Kidney tubule cell (primary cell): ENCODE results near the gene OXLD1.

Source experiments
- DNase-seq: peaks from one replicate; pipeline ENCODE4 v3.0.0-alpha.2; 2018; ENCODE audit warnings: low spot score

The OXLD1 gene

DNA sequence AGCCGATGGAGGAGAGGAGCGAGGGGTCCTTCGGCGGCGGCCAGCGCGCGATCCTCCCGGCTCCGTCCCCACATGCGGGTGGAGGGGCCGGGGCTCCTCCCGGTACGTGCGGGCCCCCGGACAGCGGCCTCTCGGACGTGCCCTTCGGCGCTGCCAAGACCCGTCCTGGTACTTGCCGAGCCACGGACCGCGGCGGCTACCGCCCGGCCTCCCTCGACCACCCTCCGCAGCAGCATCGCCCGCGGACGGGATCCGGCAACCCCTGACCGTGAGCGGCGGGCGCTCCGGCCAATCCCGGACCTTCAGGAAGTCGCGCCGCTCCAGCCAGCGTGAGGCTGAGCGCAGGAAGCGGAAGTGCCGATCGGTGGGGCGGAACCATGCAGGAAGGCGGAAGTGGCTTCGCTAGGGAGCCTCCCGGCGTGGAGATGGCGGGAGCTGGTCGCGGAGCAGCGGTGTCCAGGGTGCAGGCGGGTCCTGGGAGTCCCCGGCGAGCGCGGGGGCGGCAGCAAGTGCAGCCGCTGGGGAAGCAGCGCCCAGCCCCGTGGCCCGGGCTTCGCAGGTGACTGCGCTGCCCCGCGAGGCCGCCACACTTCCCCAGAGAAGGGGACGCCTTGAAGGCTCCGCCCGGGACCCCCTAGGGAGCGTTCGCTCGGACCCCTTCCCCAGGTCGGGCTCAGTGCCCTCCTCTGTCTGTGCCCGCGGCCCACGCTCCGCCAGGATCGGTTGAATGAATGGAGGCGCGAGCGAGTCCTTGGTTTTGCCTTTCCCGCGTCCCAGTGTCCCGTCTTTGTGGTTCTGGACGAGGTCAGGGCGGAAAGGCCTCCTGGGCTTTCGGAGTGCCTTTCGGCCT is at the start of gene OXLD1, which contains the start of gene CCDC137:
Gene OXLD1, minus strand, starts transcription at position 264 of the 850 bp plus-strand sequence. Its CDS starts 28 bp downstream, at position 236.
Gene CCDC137, plus strand, starts transcription at position 396 of the 850 bp plus-strand sequence. Its CDS starts 30 bp downstream, at position 426.
- peak; percentile 96 for DNase-seq

DNA sequence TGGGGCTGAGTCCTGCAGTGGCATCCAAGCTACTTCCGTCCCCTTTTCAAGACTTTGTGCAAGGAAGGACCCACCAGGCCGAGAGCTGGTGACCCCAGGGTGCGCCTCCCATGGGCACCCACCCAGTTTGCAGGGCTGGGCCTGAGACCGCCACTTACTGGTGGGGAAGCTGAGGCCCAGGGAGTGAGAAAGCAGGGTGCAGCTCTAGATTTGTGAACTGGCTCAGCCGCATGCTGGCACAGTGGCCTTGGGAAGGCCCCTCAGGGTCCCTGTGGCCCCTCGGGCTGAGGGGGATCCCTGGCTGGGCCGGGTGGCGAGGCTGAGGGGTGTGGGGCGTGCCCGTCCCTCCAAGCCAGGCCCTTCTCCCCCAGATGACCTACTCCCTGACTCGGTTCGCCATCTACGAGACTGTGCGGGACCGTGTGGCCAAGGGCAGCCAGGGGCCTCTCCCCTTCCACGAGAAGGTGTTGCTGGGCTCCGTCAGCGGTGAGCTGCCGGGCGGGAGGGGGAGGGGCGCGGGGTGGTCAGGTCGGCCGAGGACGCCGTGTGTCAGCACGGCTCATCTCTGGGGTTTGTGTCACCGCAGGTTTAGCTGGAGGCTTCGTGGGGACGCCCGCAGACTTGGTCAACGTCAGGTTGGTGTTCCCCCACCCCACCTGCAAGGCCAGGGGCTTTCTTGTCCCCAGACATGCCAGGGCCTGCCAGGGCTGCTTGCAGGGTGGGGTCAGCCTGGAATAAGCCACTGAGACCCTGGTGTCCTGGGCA is 48.9 kb upstream of the OXLD1 start:
- no peak for DNase-seq

DNA sequence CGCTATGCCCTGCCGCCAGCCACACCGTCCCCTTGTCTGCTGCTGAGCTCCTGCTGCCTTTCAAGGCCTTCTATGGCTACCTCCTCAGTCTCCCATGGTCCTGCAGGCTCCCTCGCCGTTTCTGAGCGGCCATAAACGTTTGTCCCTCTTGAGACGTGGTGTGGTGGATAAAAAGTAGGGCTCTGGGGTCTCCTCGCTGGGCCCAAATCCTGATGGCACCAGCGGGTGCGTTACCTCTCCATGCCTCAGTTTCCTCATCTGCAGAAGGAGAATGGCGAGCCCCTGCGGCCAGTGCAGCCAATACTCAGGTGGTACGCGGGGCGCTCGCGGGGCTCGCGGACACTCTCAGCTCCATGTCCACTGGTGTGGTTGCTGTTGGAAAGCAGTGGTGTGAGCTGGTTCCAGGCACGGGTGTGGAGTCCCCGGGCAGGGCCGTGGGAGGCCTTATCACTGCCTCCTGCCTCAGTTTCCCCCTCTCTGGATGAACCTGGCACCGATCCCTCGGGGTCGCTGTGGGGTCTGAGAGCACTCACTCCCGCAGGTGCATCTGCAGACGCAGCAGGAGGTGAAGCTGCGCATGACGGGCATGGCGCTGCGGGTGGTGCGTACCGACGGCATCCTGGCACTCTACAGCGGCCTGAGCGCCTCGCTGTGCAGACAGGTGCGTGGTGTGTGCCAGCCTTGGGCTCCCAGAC is 48.2 kb upstream of the OXLD1 start:
- no peak for DNase-seq

DNA sequence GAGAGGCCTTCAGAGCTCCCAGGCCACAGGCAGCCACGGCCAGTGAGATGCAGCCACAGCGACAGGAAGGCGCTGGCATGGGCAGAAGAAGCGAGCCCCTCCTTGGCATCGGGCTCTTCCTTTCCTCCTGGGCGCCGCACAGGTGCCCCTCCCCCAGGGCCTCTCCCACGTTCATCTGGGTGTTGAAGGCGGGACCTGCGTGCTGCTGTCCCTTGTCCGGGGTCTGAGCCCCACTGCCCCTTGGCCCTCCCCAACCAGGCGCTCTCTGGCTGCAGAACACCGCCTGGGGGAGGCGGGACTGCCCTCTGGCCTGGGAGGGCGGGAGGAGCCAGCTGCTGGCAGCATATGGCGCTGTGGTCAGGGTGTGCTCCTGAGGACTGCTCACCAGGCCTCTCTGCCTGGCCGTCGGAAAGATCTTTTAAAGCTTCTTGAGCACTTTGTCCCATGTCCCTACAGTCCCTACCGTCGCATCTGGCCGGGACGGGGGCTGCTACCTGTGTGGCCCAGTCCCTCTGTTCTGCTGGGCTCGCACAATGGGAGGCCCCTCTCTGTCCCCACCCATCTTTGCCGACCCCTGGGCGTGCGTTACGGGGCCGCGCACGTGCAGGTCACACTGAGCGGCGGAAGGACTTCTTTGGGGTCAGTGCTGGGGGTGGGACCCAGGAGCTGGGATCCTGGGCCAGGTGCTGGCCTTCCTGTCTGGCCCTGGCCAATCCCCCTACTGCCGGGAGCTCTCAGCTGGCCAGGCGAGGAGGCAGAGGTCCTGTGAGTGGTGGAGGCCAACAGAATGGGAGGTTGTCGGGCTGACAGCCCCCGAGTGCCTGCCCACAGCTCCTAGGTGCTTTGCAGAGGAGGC is 47.4 kb upstream of the OXLD1 start:
- peak; percentile 54 for DNase-seq

- peak; percentile 47 for DNase-seq
Measured at GRCh38 chr17:81713004-81713555, 46.7 kb upstream of the OXLD1 start.

- DNase-seq = peak; percentile 50
Measured at GRCh38 chr17:81712468-81713003, 46.1 kb upstream of the OXLD1 start.

DNA sequence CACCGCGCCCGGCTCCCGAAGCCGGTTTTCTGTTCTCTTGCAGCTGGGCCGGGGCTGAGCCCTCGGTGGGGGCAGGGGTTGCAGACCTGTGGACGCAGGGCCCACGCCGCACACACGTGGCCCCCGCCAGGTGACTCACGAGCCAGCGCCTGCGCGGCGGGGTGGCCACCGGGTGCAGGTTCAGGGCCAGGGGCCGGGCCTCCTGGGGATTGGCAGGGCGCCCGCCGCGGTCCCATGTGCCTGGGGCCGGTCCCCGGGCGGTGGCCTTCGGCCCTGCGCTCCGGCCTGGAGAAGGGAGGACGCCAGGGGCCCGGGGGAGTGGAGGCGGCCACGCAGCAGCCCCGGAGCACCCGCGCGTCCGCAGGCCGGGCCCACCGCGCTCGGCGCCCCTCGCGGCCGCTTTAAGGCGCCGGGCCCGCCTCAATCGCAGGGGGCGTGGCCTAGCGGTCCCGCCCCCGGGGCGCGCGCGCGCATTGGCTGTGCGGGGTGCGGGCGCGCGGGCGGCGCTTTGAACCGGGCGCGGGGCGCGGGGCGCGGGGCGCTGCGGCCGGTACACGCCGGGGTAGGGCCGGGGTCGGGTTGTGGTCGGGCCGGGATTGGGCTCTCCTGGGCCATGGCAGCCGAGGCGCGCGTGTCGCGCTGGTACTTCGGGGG is 45.5 kb upstream of the OXLD1 start, which contains the start of gene SLC25A10:
Gene SLC25A10, plus strand, starts transcription at position 471 of the 654 bp plus-strand sequence. Its CDS starts 143 bp downstream, at position 614.
- peak; percentile 95 for DNase-seq

GRCh38 chr17:81710514-81711308 is 44.3 kb upstream of the OXLD1 start:
- peak; percentile 30 for DNase-seq

DNA sequence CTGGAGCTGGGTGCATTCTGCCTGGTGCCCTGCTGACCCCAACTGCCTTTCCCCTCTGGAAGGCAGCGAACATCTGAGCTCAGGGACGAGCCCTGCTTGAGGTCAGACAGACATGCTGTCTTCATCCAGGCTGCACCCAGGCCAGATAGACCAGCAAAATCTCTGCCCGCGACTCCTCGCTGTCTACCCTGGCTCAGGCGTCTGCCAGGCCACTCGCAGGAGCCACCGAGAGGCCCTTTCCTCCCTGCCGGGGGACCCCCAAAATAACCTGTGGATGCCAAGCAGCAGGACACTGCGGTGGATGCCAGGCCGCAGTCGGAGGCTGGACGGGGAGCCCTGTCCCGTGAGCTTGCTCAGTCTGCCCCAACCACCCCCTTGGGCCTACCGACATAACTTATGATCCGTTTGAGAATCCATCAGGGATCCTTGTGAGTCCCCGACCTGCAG is 42.4 kb upstream of the OXLD1 start:
- DNase-seq = no peak

GRCh38 chr17:81707725-81708646 is 41.6 kb upstream of the OXLD1 start:
- DNase-seq = no peak

DNA sequence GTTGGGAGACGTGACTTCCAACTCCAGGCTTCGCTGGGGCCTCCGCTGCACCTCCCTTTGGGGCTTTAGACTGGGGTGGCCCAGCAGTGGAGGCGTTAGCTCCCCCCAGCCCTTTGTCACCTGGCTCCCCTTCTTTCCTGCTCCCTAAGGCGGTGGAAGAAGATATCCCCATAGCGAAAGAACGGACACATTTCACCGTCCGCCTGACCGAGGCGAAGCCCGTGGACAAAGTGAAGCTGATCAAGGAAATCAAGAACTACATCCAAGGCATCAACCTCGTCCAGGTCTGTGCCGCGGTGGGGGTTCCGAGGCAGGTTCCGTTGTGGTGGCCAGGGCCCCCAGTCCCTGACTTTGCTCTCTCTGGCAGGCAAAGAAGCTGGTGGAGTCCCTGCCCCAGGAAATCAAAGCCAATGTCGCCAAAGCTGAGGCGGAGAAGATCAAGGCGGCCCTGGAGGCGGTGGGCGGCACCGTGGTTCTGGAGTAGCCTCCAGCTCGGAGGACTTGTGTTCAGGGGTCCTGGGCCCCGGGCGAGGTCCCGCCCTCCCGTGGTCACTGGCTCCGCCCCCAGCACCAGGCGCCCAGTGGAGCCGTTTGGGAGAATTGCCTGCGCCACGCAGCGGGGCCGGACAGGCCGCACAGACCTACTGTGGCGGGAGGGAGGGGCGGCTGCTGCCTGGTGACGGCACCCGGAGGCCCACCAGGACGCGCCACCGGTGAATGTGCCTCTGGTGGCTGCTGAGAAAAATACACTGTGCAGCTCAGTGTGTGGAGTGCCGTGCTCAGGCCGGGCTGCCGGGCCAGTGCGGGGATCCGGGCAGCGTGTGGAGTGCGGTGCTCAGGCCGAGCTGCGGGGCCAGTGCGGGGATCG is 40.6 kb upstream of the OXLD1 start:
- DNase-seq = no peak

DNA sequence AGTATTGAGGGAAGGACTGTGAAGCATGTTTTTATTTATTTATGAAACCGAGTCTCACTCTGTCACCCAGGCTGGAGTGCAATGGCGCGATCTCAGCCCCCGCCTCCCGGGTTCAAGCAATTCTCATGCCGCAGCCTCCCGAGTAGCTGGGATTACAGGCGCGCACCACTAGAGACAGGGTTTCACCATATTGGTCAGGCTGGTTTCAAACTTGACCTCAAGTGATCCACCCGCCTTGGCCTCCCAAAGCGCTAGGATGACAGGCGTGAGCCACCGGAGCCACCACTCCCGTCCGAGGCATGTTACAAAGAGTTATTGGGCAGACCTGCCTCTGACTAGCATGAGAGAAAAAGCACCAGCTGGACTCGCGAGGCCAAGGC is 39.8 kb upstream of the OXLD1 start:
- DNase-seq = no peak

DNA sequence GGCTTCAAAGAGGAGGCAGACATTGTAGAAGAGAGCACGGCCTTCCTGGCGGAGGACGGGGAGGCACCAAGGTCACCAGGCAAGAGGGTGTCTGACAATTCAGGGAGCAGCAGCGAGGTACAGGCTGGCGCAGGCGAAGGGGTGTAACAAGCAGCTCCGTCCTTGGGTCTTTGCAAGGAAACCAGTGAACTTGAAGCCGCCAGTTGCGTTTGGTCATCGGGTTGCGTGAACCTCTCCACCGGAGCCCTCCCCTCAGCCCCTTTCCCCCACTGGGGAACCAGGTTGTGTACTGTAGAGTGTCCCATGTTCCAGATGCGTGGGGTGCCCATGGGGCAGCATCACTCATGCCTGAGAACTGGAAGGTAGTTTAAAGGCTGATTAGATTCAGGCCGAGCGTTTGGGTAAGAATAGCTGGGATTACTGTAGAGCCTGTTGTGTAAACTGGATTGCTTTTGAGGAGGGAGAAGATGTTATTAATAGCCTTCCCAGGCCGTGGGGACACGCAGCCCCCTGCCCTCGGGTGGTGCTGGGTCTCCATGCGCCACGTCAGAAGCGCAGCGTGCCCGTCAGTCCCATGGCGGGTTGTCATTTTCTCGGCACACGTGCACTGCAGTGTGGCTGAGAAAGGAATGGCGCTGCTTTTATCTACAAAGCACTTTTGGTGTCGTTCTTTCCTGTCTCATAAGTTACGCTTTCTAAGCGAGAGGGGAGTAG is 39.3 kb upstream of the OXLD1 start:
- DNase-seq = no peak

DNA sequence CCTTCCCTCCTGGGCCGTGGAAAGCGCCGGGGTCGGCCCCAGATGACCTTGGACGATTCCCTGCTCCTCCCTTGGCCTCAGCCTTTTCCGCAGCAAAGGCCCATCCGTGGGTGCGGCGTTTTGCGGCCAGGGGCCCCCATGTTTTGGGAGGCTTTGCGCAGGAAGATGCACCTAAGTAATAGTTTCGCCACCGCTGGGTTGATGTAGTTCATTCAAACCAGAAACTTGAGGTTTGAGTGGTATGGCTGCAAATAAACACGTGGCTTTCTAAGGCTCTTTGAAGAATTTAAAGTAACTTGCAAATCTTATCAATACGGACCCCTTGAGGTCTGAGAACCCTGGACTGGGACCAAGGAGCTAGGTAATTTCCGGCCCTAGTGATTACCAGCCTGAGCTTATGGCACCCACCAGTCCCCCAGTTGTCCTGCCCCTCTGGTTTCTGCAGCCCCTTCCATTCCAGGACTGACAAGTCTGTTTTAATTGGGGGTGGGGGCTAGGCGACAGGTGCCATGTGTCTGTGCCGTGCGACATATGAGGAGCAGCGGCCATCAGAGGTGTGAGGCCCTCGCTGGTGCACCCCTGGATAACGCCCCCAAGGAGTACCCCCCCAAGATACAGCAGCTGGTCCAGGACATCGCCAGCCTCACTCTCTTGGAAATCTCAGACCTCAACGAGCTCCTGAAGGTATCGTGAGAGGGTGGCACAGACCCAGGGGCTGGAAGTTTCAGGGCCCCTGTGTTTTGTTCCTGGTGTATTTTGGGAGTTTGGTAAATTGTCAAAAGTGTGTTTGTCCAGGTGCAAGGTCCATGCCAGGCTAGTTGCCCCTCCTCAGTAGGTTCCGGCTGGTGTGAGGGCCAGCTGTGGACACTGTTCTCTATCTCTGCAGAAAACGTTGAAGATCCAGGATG is 37.6 kb upstream of the OXLD1 start:
- DNase-seq = no peak
